HT1080 (cell line): ENCODE results near the gene HMMR. TPM values are rescaled to one million over a fixed set of nuclear protein-coding genes. Genes with fewer than 3 reads are reported as not detected.
"Not testable (repeated sequence)": the region's sequence is repeated elsewhere in the genome, so short reads cannot be mapped to it uniquely, and the experiment has no call there.

Experiments
- DNase-seq: peaks from one replicate; pipeline ENCODE4 v3.0.0-alpha.2; 2015; ENCODE audit warnings: low read depth
- small RNA-seq: library from RNA; depleted of rRNA; stranded (forward); fragments of <200 nt; gene quantifications from one replicate; pipeline ENCODE3, GENCODE V24; 2014
- total RNA-seq: library from RNA; depleted of rRNA; stranded (reverse); fragments of >200 nt; shearing (Covaris generic); gene quantifications from 2 replicates; pipeline ENCODE4 v1.2.3, GENCODE V29; 2014; rRNA removed

HMMR gene
- total RNA-seq, 1 experiment from 2014 or later: 71.2 TPM

- DNase-seq: no peak
Observed at GRCh38 chr5:163506095-163506457, 45.6 kb downstream of the HMMR start.

- DNase-seq: peak; percentile 20
Observed at GRCh38 chr5:163506726-163507125, 46.3 kb downstream of the HMMR start.

- DNase-seq: no peak
Observed at GRCh38 chr5:163508753-163509152, 48.3 kb downstream of the HMMR start.

GRCh38 chr5:163509291-163509951, 49.0 kb downstream of the HMMR start:
- no peak for DNase-seq

- DNase-seq: no peak
Observed at GRCh38 chr5:163512526-163512925, 52.1 kb downstream of the HMMR start.

- no peak for DNase-seq
Observed at GRCh38 chr5:163525096-163525495, 64.7 kb downstream of the HMMR start.

GRCh38 chr5:163529698-163530097, 69.3 kb downstream of the HMMR start:
- peak; percentile 4 for DNase-seq

GRCh38 chr5:163531272-163531671, 70.8 kb downstream of the HMMR start:
- no peak for DNase-seq

GRCh38 chr5:163532171-163533084, 72.0 kb downstream of the HMMR start:
- DNase-seq: no peak

- no peak for DNase-seq
Observed at GRCh38 chr5:163533223-163533622, 72.8 kb downstream of the HMMR start.

GRCh38 chr5:163534492-163535094, 74.2 kb downstream of the HMMR start:
- no peak for DNase-seq

- DNase-seq: no peak
Observed at GRCh38 chr5:163535290-163535689, 74.9 kb downstream of the HMMR start.

- not testable (repeated sequence) for DNase-seq
Observed at GRCh38 chr5:163536442-163536841, 76.0 kb downstream of the HMMR start.

- no peak for DNase-seq
Observed at GRCh38 chr5:163540696-163541095, 80.3 kb downstream of the HMMR start.

Small RNA genes within 50 kb of the gene (small RNA-seq; reads per million reads assigned to genes)
- not detected for gene AC008723.1

Other genes with a start within 250 kb of the HMMR start
- gene CCNG1, start 23.0 kb upstream of the HMMR start, total RNA-seq: 93.4 and 100 TPM in 2 replicates
- 23.2 and 27.6 TPM in 2 replicates for gene NUDCD2, start 530 bp upstream of the HMMR start, total RNA-seq
- 37.5 and 63.4 TPM in 2 replicates for gene MAT2B, start 45.0 kb downstream of the HMMR start, total RNA-seq